ENCODE data around the gene RARG.

- TF ChIP-seq EP300 (IDR thresholded peaks at IDR 0.05), result no peak
- TF ChIP-seq CTCF (IDR thresholded peaks at IDR 0.05), result no peak
- TF ChIP-seq POLR2A (IDR thresholded peaks at IDR 0.05), result no peak
Observed at GRCh38 chr12:53239643-53240258, 7.7 kb upstream of the RARG start.
